IPS-20b (cell line): ENCODE data around the gene KIAA0825.

Experiments used
- H3K27ac ChIP-seq: one replicate; pipeline ENCODE4 v1.5.1; 2013; ENCODE audit warnings: low read length
- H3K27me3 ChIP-seq: 2 replicates; pipeline ENCODE4 v1.6.1; 2013; ENCODE audit warnings: mild to moderate bottlenecking, low read length, inconsistent platforms; ENCODE audit not compliant: insufficient read depth
- H3K36me3 ChIP-seq: 2 replicates; pipeline ENCODE4 v1.6.1; 2013; ENCODE audit warnings: low read depth, mild to moderate bottlenecking, inconsistent platforms, low read length, moderate library complexity; ENCODE audit not compliant: insufficient read depth
- H3K4me1 ChIP-seq: 2 replicates; pipeline ENCODE4 v1.6.1; 2013; ENCODE audit warnings: mild to moderate bottlenecking, control low read depth, inconsistent platforms, low read length, moderate library complexity; ENCODE audit not compliant: insufficient read depth
- H3K4me3 ChIP-seq: 2 replicates; pipeline ENCODE4 v1.5.1; 2013; ENCODE audit warnings: mild to moderate bottlenecking, low read length, inconsistent platforms
- H3K9ac ChIP-seq: 2 replicates; pipeline ENCODE4 v1.6.1; 2013; ENCODE audit warnings: low read depth, mild to moderate bottlenecking, inconsistent platforms, low read length, moderate library complexity
- H3K9me3 ChIP-seq: 2 replicates; pipeline ENCODE4 v1.6.1; 2013; ENCODE audit warnings: mild to moderate bottlenecking, low read depth, low read length, inconsistent platforms; ENCODE audit not compliant: insufficient read depth

The KIAA0825 gene

DNA sequence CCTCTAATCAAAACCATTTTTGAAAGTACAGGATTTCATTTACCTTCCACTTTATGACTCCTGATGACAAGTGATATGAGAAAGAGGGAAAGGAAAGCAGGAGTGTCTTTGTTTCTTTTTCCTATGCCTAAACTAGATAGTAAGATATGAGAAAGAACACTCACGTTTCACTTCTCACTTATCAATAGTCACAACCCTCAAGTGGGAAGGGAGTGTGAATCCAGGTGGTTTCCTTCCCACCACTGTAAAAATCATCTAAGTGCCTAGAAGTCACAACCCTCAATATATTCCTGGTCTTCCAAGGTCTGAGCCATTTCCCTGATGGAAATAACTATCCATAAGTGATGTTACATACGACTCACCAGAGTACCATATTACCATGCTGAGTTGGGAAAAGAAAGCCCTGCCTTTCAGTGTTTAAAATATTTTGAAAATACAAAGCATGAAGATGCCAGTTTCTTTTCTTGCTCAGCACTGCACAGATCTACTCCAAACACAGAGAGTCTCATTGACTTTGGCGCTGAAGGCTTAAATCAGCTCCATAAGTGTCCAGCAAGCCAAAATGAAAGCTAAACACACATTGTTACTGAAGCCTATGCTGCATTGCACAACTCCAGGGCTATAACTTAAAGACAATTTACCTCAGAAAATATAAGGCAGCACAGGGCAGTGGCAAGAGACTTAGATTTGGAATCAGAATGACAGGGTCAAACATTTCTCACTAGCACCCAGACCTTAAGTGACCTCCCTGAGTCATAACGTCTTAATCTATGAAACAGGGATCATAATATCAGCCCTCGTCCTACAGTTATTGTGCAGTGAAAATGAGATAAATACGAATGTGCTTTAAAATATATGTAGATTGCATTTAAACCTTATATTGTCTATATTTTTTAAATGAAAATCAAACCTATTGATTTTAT is 301.2 kb downstream of the KIAA0825 start:
- H3K27ac ChIP-seq = no peak overlapping the region
- H3K9me3 ChIP-seq = no peaks in the 10 kb centered on the region
- no peaks in the 10 kb centered on the region for H3K27me3 ChIP-seq
- peaks cover 7% of the 10 kb centered on the region for H3K4me1 ChIP-seq
- no peak overlapping the region for H3K4me3 ChIP-seq
- H3K36me3 ChIP-seq = no peaks in the 10 kb centered on the region
- no peak overlapping the region for H3K9ac ChIP-seq

DNA sequence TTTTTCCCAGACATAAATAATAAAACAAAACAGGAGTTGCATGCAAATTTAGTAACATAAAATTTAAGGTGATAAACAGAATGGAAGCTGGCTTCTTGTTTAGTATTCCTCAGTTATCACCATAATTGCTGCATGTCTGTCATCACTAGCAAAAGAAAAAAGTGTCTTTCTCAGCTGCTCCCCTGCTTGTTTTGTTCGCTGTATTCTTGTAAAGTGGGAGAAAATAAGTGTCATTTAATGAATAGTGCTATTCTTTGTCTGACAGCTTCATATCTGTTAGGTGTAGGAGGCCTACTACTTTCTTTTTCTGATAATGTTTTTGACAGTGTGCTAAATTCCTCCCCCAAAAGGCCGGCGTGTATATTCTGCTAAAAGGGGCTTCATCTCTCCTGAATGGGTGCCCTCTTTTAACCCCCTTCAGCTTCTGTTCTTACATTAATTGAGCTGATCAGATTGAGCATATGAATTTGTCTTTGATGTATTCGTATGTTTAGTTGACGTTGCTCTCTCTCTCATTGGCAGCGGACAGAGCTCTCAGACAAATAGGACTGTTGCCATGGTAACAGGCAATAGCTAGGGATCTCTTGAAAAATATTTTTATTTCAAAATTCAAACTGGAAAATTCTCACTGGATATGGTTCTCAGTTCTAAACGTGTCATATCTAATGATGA is 303.8 kb downstream of the KIAA0825 start:
- Histone ChIP-seq H3K4me1 (peaks cover 7% of the 10 kb centered on the region), H3K9me3 (no peaks in the 10 kb centered on the region), H3K27me3 (no peaks in the 10 kb centered on the region), H3K9ac (no peak overlapping the region), H3K27ac (no peak overlapping the region), H3K36me3 (no peaks in the 10 kb centered on the region), H3K4me3 (no peak overlapping the region)

DNA sequence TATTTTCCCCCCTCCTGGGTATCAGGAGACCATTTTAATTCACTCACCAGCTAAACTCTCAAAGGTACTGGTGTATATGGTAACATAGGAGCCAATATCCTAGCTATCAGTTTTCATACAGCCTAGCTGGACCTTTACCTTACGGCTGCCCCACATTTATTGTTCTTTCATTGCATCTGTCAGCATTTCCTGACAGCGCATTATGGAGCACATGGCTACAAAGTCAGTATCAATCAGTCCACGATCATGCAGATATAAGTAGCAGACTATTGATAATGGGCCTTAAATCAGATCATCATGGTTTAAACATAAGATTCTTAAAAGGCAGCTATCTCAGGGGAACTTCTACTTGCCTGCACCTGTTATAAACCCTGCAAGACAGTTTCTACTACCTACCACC is 304.7 kb downstream of the KIAA0825 start:
- Histone ChIP-seq H3K4me3 (no peak overlapping the region), H3K27me3 (no peaks in the 10 kb centered on the region), H3K9ac (no peak overlapping the region), H3K27ac (no peak overlapping the region), H3K9me3 (no peaks in the 10 kb centered on the region), H3K4me1 (peaks cover 7% of the 10 kb centered on the region), H3K36me3 (0 out of 2 replicates have a peak, but pooled peaks cover 3% of the 10 kb centered on the region)

DNA sequence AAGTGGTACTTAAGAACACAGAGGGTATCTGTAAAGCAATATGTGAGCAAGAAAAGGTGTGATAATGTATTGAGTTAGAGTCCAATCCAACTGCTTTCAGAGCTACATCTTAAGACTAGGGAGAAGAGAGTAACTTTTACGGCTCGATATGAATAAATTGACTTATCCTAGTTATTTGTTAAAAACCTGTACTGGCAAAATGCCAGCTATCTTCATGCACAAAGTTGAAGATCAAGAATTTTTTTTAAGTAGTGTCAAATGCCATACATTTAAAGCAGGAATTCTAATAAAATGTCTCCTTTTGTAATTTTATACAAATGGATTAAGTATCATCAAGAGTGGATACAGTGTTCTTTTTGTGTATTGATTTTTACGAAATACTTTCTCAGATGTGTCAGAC is 305.2 kb downstream of the KIAA0825 start:
- Histone ChIP-seq H3K27me3 (no peaks in the 10 kb centered on the region), H3K36me3 (0 out of 2 replicates have a peak, but pooled peaks cover 3% of the 10 kb centered on the region), H3K9me3 (no peaks in the 10 kb centered on the region), H3K9ac (no peak overlapping the region), H3K27ac (no peak overlapping the region), H3K4me3 (no peak overlapping the region), H3K4me1 (peaks cover 7% of the 10 kb centered on the region)

DNA sequence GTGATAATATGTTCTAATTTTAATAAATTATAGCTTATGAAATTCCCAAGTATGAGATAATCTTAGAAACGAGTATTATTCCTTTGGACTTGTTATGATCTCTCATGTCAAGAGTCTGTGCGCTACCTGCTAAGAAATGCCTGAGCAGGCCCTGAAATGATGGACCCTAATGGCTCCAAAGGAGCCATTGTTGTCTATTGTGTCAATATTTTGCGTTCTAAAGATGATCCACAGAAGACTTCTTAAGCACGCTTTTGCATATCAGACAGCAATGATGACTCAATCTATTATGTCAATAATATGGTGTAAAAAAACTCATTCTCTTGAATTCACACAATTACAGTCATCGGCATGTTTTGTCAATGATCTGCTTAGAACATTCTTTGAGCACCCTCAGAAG is 306.1 kb downstream of the KIAA0825 start:
- no peak overlapping the region for H3K9ac ChIP-seq
- H3K9me3 ChIP-seq = no peaks in the 10 kb centered on the region
- H3K27me3 ChIP-seq = no peaks in the 10 kb centered on the region
- no peak overlapping the region for H3K27ac ChIP-seq
- no peak overlapping the region for H3K4me3 ChIP-seq
- 0 out of 2 replicates have a peak, but pooled peaks cover 3% of the 10 kb centered on the region for H3K36me3 ChIP-seq
- peaks cover 7% of the 10 kb centered on the region for H3K4me1 ChIP-seq

DNA sequence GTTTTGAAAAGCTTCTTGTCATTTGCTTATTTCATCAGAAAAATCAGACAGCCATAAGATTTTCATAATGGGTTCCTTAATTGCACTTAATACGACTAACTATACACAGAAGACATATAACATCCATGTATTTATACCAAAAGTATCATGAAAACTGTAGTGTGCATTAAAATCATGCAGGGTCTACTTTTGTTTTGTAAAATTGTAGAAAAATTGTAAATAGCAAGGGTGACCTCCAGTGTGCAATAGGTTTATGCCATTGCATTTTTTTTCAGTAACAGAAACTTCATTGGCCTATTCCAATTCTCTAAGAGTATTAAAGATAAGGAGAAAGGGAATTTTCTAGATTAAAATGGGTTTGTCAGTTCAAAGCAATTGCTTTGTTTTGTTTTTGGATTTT is 307.6 kb downstream of the KIAA0825 start:
- no peak overlapping the region for H3K9ac ChIP-seq
- H3K27me3 ChIP-seq = no peaks in the 10 kb centered on the region
- peaks cover 7% of the 10 kb centered on the region for H3K4me1 ChIP-seq
- no peak overlapping the region for H3K27ac ChIP-seq
- H3K36me3 ChIP-seq = peaks cover 3% of the 10 kb centered on the region; the same call in 1 of the 2 replicates
- H3K4me3 ChIP-seq = no peak overlapping the region
- no peaks in the 10 kb centered on the region for H3K9me3 ChIP-seq

DNA sequence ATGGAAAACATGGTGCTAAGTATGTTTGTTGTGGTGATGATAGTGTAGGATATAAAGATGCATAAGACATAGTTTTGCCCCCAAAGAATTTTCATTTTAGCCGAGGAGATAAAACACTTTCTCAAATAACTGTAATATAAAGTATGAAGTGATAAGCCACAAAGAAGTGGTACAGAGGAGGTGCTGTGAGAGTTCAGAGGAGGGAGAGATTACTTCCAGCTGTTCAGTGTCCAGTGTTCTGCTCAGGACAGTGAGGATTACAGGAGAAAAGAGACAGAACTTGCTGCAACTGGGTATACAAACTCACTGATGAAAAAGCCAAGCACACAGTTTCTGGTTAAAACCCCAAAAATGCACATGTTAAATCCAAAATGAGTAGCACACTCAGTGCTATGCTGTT is 309.3 kb downstream of the KIAA0825 start:
- Histone ChIP-seq H3K27me3 (no peaks in the 10 kb centered on the region), H3K9me3 (no peaks in the 10 kb centered on the region), H3K36me3 (peaks cover 3% of the 10 kb centered on the region; the same call in 1 of the 2 replicates), H3K4me1 (no peaks in the 10 kb centered on the region; the same call in 1 of the 2 replicates), H3K27ac (no peak overlapping the region), H3K9ac (no peak overlapping the region), H3K4me3 (no peak overlapping the region)

DNA sequence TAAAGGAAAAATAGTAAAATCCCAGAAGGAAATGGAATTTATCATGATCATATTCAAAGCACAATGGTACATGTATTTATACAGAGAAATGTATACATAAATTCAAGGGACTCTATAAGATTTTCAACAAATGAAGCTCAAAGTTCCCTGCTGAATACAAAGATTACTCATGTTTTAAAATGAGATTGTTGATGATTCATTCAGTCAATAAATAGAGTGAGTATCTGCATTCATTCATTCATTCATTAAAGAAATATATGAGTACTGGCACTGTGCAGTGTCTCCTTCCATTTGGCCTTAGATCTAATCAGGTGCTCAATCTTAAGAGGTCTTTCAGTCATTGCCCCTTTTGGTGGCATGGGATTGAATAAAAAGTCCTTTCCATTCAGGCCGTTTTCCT is 310.0 kb downstream of the KIAA0825 start:
- Histone ChIP-seq H3K9me3 (no peaks in the 10 kb centered on the region), H3K4me3 (no peak overlapping the region), H3K9ac (no peak overlapping the region), H3K36me3 (peaks cover 3% of the 10 kb centered on the region; the same call in 1 of the 2 replicates), H3K27me3 (no peaks in the 10 kb centered on the region), H3K27ac (no peak overlapping the region), H3K4me1 (no peaks in the 10 kb centered on the region; the same call in 1 of the 2 replicates)

DNA sequence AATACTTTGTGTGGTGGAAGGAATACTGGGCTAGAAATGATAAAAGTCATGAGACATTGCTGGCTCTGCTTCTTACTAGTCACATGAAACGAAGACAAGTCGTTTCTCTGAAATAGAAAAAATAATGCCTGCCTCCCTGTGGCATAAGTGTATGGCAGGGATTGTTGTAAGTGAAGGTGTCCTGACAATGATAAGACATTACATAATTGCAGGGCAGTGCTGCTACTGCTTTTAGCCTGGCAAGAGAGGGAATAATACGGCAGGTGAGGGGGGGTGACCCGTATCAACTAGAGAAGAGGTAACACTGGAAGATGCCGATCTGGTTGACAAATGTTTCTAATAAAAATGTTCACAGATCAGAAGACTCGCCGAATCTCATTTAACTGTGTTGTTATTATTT is 314.3 kb downstream of the KIAA0825 start:
- no peaks in the 10 kb centered on the region for H3K27me3 ChIP-seq
- H3K9me3 ChIP-seq = no peaks in the 10 kb centered on the region
- H3K27ac ChIP-seq = no peak overlapping the region
- H3K4me1 ChIP-seq = no peaks in the 10 kb centered on the region; the same call in 1 of the 2 replicates
- peaks cover 3% of the 10 kb centered on the region; the same call in 1 of the 2 replicates for H3K36me3 ChIP-seq
- no peak overlapping the region for H3K4me3 ChIP-seq
- H3K9ac ChIP-seq = no peak overlapping the region

DNA sequence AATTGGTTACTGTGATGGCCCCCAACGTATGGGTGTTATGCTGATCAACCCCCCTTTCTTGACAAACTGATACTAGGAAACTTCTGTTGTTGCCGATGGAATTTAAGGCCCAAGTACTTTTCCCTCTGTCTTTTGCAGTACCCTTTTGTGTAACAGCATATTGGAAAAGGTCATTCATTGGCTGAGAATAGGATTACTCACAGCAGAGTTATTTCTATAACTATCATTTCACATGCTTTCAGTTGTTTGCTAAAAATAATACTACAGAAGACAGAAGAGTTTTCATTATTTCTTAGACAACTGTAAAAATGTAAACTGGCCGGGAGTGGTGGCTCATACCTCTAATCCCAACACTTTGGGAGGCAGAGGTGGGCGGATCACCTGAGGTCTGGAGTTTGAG is 329.5 kb downstream of the KIAA0825 start:
- Histone ChIP-seq H3K36me3 (no peaks in the 10 kb centered on the region), H3K27me3 (no peaks in the 10 kb centered on the region), H3K9ac (no peak overlapping the region)

DNA sequence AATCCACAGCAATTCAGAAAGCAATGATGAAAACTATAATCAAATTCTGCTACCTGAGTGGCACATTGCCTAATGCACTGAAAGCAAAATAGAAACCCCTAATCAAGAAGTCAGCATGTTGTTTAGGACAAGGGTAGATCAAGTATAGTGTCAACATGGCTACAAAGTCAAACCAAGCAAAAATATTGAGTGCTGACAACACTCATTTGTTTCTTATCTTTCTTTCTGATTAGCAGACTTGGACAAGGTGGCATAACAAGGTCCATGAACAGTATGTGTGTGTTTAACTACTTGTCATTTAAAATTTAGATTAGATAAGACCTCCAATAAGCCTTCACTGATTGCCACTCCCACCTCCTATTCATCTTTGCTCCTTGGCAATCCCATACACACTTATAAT is 332.4 kb downstream of the KIAA0825 start:
- no peak overlapping the region for H3K27ac ChIP-seq
- no peaks in the 10 kb centered on the region for H3K36me3 ChIP-seq
- H3K4me1 ChIP-seq = peaks cover 8% of the 10 kb centered on the region; the same call in 1 of the 2 replicates
- no peak overlapping the region for H3K9ac ChIP-seq
- H3K27me3 ChIP-seq = no peaks in the 10 kb centered on the region
- no peaks in the 10 kb centered on the region for H3K9me3 ChIP-seq
- H3K4me3 ChIP-seq = no peak overlapping the region

More for the DNA sequence above, 329.5 kb downstream of the KIAA0825 start:
- no peak overlapping the region for H3K27ac ChIP-seq
- H3K9me3 ChIP-seq = peaks cover 9% of the 10 kb centered on the region; the same call in 1 of the 2 replicates
- H3K4me3 ChIP-seq = no peak overlapping the region
- no peaks in the 10 kb centered on the region for H3K4me1 ChIP-seq
